ENCODE results near the gene KDM4D.
A peak's percentile ranks its signal among the peaks of the same experiment; 100 is the strongest.
"Not testable (repeated sequence)": the region's sequence is repeated elsewhere in the genome, so short reads cannot be mapped to it uniquely, and the experiment has no call there.

KDM4D gene

DNA sequence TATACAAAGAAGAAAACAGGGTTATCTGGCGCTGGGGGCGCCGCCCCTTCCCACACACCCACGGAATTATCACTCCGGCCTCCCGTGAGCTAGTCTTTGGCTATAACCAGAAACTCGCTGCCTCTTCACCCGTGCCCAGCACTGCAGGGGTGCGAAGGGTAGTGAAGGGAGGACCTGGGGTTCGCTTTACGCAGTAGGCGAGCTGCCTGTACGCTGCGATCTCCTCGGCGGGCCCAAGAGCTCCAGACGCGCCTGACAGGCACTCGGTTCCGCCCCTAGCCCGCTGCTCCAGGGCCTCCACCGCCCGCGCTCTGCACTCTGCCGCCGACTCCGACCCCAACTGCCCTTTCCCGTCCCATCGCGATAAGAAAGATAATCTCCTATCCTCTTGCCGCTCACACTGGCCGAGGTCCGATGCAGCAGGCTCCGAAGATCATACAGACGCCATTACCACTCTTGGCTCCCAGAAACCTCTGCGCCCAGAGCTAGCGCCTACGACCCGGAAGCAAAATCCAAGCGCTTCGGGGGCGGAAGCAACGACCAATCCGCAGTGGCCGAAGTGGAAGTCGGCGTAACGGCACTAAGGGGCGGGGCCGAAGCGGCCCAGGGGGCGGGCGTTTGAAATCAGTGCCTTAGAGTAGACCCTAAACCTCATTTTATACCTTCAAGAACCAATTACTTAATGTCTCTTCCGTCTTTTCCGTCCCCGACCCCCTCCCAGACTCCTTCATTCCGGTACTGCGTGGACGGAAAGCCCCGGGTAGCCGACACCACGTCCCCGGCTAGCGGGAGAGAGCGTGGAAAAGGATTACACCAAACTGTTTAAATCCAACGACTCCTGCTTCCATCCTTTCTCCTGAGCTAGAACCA, at the start of gene KDM4D, which contains the start of gene CWC15:
Gene KDM4D (plus strand): TSS at position 611 of the 870 bp plus-strand sequence. CDS start 23,664 bp downstream, outside the sequence.
Gene CWC15 (minus strand): TSS at position 458 of the 870 bp plus-strand sequence. CDS start 1,371 bp downstream, outside the sequence.
- peak; percentile 59 for DNase-seq

DNA sequence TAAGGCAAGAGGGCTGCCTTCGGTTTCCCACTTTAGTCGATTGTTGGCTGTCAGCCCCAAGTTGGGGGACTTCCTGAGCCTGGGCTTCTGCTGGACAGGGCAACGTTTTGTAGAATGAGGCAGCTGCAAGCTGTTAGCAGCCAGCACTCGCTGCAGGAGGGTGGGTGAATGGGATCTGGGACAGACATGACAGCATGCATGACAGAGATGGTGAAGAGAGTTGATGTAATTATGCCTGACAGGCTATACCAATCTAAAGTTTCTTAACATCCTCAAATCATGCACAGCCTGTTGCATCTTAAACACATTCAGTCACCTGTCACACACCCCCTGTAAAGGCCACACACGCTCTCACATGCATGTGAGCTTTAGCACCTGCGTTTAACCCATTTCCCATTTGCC, 49.3 kb upstream of the KDM4D start:
- no peak for DNase-seq

DNA sequence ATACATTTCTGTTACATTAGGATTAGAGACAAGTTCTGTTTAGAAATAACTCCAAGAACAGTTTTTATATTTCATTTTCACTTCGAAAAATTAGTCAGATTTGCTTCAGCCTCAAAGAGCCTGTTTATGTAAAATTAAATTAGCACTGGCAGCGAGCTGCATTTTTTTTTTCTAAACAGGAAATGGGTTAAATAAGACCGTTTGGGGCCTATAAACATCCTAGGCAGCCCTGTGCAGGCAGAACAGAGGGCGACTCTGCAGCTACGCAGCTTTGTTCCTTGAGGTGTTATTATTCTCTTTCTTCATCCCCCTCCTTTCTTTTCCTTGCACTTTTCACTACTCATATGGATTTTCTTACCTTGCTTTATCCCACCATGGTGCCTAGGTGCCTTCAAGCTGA, 48.9 kb upstream of the KDM4D start:
- no peak for DNase-seq

DNA sequence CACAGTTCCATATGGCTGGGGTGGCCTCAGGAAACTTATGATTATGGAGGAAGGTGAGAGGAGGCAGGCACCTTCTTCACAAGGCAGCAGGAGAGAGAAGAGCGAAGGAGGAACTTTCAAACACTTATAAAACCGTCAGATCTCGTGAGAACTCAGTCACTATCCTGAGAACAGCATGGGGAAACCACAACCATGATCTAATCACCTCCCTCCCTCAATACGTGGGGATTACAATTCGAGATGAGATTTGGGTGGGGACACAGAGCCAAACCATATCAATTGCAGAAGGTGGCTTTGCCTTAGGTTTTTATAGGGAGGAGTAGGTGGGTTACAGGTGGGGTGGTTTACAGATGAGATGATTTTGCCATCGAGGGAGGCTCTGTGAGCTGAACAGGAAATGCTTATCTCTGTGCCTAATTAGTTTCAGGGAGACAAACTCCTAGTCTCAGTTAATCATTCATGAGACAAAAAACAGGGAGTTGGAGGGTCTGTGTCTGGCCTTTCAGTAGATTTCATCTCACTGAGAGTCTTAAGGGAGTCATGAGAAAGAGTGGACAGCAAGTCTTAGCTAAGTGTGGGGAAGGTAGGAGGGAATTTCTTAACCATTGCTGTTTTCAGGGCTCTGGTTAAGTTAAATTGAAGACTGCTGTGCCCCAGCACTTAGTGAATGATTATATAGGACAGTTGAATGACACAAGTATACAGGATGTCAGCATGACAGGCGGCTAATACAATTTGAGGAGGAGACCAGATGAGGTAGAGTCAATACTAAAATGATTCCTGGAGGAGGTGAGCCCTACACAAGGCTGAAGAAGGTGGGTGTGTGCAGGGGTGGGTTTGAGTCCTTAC, 47.9 kb upstream of the KDM4D start:
- no peak for DNase-seq

DNA sequence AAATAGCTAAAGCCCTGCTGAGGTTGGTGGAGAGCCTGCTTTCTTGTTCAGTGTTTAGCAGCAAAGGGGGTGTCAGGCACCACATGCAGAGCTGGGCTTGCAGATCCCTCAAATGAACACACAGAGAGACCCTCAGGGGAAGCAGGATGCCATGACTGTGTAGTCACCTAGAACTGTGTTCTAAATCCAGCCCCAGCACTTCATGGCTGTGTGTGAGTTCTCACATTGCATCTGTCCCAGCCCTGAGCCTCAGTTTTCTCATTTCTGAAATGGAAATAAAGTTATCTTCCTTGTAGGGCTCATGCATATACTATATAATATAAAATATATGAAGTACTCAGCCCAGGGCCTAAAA, 47.3 kb upstream of the KDM4D start:
- DNase-seq = no peak

DNA sequence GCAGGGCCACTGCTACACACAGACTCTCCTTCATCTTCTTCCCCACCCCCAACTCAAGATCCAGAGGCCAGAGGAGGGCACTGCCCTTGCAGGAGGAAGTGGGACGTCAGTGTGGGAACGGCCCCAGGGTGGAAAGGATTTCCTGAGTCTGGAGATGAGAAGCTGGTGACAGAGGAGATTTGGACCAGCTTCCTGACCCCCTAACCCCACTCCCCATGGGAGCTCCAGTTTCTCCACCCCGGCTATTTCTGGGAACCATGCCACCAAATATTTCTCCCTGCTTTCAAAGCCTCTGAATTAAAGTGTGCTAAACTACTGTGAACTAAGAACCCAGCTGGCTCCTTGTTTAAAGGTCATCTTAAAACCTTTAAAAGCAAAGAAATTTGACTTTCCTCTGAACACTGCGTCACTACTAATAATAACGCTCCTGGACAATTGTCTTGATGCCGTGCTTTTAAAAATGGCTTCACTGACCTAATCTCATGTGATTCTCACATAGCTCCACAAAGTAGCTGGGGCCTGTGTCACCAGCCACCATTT, 46.7 kb upstream of the KDM4D start:
- DNase-seq = no peak

DNA sequence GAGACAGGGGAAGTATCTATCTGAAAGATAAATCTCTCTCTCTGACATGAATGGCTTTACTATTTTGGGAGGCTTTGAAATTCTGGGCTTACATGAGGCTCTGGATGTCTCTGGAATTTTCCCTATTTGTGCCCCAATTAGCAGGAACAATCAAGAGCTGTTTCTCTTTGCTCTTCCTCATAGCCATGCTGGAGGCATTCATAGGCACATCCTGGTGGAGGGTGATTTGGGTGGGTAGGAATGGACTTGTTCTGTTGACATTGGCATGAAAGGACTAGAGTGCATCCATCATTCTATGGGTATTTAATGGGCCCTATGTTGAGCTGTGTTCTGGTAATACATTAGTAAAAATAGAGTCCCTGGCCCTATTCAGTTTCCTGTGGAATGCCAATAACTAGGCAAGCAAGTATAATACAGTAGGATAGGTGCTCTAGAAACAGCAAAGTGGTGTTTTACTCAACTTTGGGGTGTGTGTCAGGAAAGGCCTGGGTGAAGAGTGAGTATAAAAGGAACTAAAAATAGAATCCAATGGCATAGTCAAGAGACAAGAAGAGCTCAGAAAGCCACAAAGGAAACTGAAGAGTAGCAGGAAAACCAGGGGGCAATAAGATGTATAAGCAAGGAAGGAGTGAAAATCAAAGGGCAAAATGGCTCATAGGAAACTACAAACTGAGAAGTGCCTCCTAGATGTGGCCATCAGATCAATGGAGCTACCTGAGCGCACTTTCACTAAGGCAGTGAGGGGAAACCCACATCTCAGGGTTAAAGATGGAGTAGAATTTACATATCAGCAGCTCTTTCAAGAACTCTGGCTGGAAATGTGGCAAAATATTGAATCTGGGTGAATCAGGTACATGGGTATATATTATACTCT, 45.2 kb upstream of the KDM4D start:
- no peak for DNase-seq

DNA sequence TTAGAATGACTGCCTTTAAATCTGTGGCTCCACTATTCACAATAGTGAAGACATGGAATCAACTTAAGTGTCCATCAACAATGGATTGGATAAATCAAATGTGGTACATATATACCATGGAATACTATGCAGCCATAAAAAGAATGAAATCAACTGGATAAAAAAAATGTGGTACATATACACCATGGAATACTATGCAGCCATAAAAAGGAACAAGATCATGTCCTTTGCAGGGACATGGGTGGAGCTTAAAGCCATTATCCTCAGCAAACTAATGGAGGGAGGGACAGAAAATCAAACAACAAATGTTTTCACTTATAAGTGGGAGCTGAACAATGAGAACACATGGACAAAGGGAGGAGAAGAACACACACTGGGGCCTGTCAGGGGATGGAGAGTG, 41.4 kb upstream of the KDM4D start:
- not testable (repeated sequence) for DNase-seq

DNA sequence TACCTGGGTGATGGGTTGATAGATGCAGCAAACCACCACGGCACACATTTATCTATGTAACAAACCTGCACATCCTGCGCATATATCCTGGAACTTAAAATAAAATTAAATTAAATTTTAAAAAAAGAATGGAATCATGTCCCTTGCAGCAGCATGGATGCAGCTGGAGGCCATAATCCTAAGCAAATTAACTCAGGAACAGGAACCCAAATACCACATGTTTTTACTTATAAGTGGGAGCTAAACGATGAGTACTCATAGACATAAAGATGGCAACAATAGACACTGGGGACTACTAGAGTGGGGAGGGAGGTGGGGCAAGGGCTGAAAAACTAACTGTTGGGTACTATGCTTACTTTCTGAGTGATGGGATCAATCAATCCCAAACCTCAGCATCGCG, 41.0 kb upstream of the KDM4D start:
- DNase-seq = no peak

DNA sequence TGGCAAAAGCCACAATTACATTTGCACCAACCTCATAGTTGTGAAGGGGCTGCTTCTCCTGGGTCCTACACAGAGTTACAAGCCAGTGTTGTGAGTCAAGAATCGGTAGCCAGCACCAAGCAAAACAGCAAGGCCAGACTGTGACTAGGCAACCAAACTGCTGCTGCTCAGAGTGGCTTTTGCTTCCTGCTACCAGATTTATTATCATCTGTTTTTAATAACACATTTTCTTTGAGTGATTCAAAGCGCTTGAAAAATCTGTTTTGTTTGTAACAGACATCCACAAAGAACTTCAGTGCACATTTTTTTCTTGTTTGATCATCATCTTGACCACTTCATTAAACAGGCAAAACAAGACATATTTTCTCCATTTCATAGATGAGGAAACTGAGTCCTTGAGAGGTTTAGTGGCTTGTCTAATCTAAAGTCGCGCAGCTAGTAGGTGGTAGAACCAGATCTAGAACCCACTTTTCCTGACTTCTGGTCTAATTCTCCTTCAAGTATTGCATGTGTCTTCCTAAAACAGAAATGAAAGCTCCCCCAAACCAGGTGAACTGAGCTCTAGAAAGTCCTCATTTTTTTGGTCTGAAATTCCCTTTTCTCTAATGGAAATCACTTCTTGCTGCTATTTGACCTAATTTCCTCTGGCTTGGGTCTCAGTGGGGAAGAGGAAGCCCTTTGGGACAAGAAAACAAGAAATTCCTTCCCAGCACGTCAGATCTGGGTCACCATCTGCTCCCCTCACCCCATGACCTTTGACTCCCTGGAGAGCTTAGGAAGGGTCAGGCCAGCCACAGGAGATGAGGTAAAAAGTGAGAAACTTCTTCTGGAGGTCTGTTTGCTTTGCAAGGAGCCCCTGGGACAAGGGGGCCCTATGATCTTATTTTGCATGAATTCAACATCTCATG, 40.0 kb upstream of the KDM4D start:
- no peak for DNase-seq

DNA sequence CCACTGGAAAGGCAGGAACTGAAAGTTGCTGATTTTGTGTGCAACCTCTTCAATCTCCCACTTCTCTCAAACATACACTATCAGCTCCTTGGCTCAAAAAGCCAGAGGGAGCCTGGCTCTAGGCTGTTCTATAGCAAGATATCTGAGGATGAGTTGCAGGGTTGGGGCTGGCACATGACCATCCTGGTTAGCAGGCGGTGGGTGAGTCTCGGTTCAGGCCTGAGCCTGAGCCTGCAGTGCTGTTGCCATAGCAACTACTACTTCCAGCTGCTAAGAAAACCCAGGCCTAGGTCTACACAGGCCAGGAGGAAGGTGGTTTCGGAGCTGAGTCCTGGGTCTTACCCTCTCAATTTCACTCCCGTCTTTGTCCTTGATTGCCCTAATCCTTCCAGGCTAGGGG, 39.1 kb upstream of the KDM4D start:
- DNase-seq = no peak

DNA sequence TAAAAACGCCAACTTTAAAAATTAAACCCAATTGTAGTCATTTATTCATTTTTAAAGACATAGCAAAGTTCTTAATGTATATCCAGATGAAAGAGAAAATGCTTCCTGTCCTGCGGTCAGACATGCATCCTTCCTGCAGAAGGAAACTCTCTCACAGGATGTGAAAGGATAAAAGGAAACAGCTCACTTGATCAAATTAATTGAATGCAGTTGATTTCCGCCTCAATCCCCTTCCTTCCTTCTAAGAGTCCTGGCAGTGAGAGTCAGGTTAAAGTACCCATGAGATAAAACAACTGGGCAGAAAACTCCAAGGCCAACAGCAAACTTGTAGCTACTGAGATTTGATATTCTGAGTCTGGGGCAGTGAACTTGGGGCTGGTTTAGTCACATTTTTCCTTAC, 38.7 kb upstream of the KDM4D start:
- no peak for DNase-seq

DNA sequence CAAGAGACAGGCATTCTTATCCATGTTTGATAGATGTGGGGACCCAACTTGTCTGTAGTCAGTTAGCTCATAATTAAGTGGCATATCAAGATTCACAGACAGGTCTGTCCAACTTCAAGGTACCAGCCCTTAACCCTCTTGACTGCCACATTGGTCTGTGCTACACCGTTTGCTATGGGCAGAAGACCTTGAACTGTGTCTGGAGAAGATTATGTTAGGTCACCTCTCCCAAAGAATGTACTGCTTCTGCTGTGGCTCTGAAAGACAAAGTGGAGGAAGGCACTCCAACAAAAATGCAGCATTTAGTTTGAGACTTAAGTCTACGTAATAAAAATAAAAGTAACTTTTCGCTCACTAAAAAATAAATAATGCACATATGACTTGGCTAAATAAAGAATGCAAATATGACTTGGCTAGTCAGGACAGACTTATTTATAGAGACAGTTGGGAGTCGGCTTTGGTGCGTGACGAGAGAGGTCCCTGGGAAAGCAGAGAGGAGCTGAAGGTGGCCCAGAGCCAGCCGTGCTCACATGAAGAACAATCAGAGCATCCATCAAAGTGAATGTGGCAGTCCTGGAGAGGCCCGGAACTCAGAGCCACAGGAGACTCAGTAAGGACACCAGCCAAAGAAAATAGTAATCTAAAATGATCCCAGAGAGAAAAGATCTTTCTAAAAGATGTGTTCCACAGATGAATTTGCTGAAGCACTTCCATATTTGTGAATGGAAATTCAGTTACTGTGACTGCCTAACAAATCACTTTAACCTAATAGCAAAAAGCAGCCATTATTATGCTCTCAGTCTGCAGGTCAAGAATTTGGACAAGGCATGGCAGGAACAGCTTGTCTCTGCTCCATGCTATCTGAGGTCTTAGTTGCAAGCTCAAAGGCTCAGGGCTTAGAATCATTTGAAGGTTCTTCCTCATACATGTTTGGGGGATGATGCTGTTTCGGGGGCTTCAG, 35.1 kb upstream of the KDM4D start:
- DNase-seq = no peak

DNA sequence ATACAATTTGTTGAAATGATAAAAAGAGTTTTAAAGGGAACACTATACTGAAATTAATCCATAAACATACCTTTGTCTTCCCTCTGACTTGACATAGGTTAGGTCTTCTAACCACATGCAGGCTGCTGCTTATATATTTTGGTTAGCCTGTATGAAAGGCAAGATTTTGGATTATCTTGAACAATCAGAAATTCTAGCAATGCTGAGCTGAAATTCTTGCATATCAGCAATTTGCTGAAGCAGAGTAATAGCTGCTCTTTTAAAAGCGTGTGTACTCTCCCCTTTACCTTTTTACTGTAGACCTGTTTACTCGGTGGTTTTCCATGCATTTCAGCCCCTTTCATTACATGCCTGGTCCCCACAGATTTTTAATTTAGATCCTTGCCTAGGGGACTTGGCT, 34.2 kb upstream of the KDM4D start:
- no peak for DNase-seq

DNA sequence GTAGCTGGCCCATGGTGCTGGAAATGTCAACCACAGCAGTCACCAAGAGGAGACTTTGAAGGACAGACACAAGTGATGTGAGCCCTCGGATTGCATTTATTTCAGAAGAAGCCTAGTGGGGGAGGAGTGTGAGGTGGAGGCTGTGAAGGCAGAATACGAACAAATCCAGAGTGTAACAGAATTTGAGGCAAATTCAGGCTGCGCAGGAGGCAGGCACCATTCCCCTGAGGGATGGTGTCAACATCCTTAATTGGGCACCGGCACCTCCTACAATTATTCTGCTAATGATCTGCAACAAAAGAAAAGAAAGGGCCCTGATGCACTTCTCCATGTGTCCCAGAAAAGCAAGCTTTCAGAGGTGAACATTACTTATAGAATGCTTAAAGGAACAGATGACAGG, 32.4 kb upstream of the KDM4D start:
- DNase-seq = no peak

DNA sequence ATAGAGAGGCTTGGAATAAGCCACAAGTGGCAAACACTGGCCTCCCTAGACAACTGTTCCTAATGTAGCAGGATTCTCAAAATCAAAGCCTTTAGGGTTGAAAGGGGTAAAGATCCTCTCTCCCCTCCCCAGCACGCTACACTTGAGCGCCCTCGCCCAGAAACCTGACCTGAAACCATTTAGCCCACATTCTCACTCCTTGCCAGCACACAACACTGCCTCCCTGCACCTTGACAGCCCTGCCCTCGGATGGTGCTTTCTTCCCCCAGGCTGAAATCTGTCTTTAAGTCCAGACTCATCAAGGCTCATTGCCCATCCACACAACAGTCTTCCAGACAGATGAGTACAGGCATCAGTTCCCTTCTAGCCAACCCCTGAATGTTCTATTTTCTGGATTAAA, 26.7 kb upstream of the KDM4D start:
- no peak for DNase-seq

DNA sequence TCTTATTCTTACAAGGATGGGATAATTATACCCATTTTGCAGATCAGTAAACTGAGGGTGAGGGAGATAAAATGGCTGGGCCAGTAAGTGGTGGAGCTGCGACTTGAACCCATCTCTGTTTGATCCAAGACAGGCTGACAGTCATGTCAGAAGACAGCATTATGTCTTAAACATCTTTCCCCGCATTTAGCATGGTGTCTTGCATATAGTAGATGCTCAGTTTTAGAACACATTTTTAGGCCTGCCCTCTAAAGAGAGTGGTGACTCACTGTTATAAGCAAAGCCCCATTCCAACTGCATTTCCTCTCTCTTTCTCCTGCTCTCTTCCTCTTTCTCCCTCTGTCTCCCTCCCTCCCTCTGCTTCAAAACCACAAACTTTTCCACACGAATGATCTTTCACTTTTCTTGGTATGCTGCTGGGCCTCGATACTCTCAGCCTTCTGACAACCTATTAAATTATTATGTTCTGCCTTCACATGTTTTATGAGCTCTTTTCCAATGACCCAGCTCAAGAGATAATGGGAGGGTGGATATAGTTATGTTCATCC, 25.4 kb upstream of the KDM4D start:
- DNase-seq = no peak

DNA sequence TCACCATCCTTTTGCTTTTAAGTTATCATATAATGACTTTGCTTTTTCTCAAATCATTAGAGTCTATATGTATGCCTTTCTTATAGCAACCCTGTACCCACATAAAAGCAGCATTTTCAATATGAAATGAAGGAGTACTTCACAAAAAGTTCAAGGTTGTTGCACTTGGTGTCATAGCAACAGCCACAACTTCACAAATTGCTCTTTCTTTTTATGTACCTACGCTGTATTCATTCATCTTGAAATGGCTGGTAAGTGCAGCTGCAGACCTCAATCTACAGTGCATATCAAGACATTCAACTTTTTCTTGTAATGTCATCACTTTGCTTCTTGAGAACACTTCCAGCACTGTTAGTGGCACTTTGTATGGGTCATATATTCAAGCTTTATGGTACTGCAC, 18.8 kb upstream of the KDM4D start:
- DNase-seq = no peak

DNA sequence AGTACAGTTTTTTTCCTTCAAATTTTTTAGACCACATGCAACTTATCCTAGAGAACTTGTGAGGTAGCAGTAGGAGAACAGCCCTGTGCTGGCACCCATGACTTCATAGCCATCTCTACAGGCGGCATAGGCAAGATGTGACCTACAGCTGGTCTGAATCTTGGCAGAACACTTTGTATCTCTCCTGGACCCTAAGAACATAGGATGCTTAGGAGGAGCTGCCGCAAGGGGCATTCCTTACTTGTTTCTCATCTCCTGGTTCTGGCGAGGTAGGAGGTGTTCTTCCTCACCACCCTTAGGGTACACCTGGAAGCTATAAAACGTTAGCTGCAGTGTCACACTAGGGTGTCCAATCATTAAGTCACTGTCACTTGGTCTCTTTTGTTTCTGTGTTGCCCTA, 16.5 kb upstream of the KDM4D start:
- no peak for DNase-seq

DNA sequence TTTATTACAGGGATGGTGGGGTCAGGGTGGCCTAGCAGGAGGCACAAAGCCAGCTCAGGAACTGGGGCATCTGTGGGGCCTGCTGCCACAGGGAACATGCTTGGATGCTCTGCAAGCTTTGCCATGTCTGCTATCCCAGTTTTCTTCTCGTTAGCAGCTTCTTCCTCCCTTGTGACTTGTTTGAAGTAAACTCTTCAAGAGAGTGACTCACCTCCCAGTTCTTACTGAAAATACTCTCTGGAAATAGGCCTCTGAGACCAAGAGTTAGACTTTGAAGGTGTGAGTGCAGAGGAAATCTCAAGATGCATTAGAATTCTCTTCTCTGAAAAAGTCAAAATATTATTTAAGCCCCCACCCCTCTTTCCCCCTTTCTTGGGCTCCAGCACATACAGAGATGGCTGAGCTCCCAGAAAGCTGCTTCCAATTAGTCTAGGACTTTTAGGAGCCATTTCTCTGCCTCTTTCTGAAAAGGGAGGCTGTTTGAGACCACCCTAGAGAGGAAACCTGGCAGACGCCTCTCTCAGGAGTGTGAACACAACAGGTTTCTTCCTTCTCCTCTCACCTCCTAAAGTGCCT, 15.3 kb upstream of the KDM4D start:
- DNase-seq = no peak

Measured in NCI-H748 treated with DMSO at 0.1 percent for 48 hours (cell line).